Measurements from ENCODE around the gene B4GALT5. TPM values are rescaled to one million over a fixed set of nuclear protein-coding genes. Genes with fewer than 3 reads are reported as not detected.
A peak's percentile ranks its signal among the peaks of the same experiment; 100 is the strongest.

The B4GALT5 gene
- total RNA-seq, 1 experiment from 2014 or later, result 77.0 TPM

DNA sequence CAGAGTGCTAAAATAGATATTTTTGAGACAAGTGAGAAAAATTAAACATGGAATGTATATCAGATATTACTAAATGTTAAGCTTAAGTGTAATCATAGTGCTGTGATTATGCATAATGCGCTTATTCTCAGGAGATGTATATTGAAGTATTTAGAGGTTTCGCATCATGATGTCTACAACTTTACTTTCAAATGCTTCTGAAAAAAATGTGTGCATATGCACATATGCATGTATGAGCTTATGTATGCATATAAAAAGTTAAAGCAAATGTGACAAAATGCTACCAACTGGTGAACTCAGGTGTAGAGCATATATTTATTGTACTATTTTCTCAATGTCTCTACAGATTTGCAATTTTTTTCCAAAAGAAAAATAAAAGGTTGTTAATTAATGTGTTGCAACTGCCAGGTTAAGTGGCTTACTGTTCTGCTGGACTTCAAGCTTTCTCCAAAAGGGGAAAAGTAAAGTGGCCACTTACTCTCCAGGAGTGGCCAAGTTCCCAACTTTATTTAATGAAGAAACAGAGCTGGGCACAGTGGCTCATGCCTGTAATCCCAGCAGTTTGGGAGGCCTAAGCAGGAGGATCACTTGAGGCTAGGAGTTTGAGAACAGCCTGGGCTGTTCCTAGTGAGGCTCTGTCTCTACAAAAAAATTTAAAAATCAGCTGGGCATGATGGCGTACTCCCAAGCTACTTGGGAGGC lies 48.9 kb downstream of the B4GALT5 start:
- no peak overlapping the region for H3K9ac ChIP-seq (ENCODE audit: extremely low read depth, insufficient read length, low read length)
- H3K27me3 ChIP-seq (ENCODE audit: insufficient read depth, low read length), result no peaks in the 10 kb centered on the region
- H2AFZ ChIP-seq (ENCODE audit: low read length), result no peak overlapping the region
- no peak overlapping the region for H3K4ac ChIP-seq (ENCODE audit: low read depth, low read length)
- no peak overlapping the region for H2BK12ac ChIP-seq (ENCODE audit: insufficient read length, low read depth, low read length)
- H3K4me2 ChIP-seq (ENCODE audit: insufficient read depth, insufficient read length, low read length), result no peak overlapping the region
- H3K14ac ChIP-seq (ENCODE audit: insufficient read depth, low read length), result no peak overlapping the region
- no peak for DNase-seq
- H2AK5ac ChIP-seq (ENCODE audit: insufficient read length, low read length), result no peak overlapping the region
- no peaks in the 10 kb centered on the region for H3K9me3 Mint-ChIP-seq
- H3K79me1 ChIP-seq (ENCODE audit: insufficient read depth, low read depth, low read length, poor library complexity, severe bottlenecking), result no peaks in the 10 kb centered on the region
- no peaks in the 10 kb centered on the region for H3K9me3 ChIP-seq (ENCODE audit: control insufficient read depth, low read depth, low read length)
- H3K27me3 Mint-ChIP-seq (ENCODE audit: low read depth), result no peaks in the 10 kb centered on the region
- no peak overlapping the region for H3T11ph ChIP-seq (ENCODE audit: low read length)
- peaks cover 57% of the 10 kb centered on the region; the same call in 1 of the 2 replicates for H3K79me2 ChIP-seq (ENCODE audit: insufficient read depth, low read length)
- TF ChIP-seq, protein P1, sequence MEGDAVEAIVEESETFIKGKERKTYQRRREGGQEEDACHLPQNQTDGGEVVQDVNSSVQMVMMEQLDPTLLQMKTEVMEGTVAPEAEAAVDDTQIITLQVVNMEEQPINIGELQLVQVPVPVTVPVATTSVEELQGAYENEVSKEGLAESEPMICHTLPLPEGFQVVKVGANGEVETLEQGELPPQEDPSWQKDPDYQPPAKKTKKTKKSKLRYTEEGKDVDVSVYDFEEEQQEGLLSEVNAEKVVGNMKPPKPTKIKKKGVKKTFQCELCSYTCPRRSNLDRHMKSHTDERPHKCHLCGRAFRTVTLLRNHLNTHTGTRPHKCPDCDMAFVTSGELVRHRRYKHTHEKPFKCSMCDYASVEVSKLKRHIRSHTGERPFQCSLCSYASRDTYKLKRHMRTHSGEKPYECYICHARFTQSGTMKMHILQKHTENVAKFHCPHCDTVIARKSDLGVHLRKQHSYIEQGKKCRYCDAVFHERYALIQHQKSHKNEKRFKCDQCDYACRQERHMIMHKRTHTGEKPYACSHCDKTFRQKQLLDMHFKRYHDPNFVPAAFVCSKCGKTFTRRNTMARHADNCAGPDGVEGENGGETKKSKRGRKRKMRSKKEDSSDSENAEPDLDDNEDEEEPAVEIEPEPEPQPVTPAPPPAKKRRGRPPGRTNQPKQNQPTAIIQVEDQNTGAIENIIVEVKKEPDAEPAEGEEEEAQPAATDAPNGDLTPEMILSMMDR (conservative IDR thresholded peaks at IDR 0.05), result no peak
- H2BK20ac ChIP-seq (ENCODE audit: low read depth, low read length, poor library complexity, severe bottlenecking), result no peak overlapping the region
- H3K27ac Mint-ChIP-seq, result peak overlapping the region in 2 of 3 experiments; percentile 14 to 40; a peak in 1 of 7 replicates
- H3K27ac ChIP-seq (ENCODE audit: insufficient read length, low read depth, low read length), result no peak overlapping the region
- H2BK120ac ChIP-seq (ENCODE audit: low read depth, low read length, poor library complexity, severe bottlenecking), result no peak overlapping the region
- peaks cover 43 to 58% of the 10 kb centered on the region in 2 experiments for H3K4me1 Mint-ChIP-seq
- H3K18ac ChIP-seq (ENCODE audit: insufficient read length, low read depth, low read length), result no peak overlapping the region
- no peak overlapping the region for H4K5ac ChIP-seq (ENCODE audit: insufficient read length, low read depth, low read length)
- no CpG with 5 or more reads among the region's 3 CpGs for WGBS (ENCODE audit: extremely low coverage, insufficient read length, low lambda C conversion rate)
- peaks cover 10% of the 10 kb centered on the region; the same call in 1 of the 2 replicates for H3K4me1 ChIP-seq (ENCODE audit: insufficient read depth, low read length)
- H3K4me3 Mint-ChIP-seq, result no peak overlapping the region
- H4K20me1 ChIP-seq (ENCODE audit: control insufficient read depth, insufficient read depth, insufficient read length), result no peaks in the 10 kb centered on the region
- no peaks in the 10 kb centered on the region for H3K36me3 Mint-ChIP-seq (ENCODE audit: insufficient read depth in 1 of 3, low read depth in 3 of 3)
- H4K91ac ChIP-seq (ENCODE audit: insufficient read length, low read depth, low read length), result no peak overlapping the region
- H3K23ac ChIP-seq (ENCODE audit: insufficient read length, low read depth, low read length), result no peak overlapping the region
- H2BK15ac ChIP-seq (ENCODE audit: low read depth, low read length), result no peak overlapping the region
- no peaks in the 10 kb centered on the region for H3K23me2 ChIP-seq (ENCODE audit: insufficient read length, low read depth, low read length, poor library complexity, severe bottlenecking)
- H4K8ac ChIP-seq (replicated peaks; ENCODE audit: insufficient read length, low read depth, low read length), result no peak overlapping the region
- no peak overlapping the region for H3K56ac ChIP-seq (ENCODE audit: insufficient read length, low read depth, low read length)
- H2BK5ac ChIP-seq (ENCODE audit: insufficient read length, low read length), result no peak overlapping the region
